Naive thymus-derived CD8-positive, alpha-beta T cell (primary cell): Measurements from ENCODE around the gene ETF1. TPM values are rescaled to one million over a fixed set of nuclear protein-coding genes. Genes with fewer than 3 reads are reported as not detected.

Source experiments
- ATAC-seq, 2 donors: fragments of 150-1000 bp; cut with Tn5 transposase in 1 of 2; sonication (Bioruptor Pico), chemical (Tn5 transposase) in 1 of 2; 1 replicate in 1 of 2; 2 replicates in 1 of 2; pipeline ENCODE4 v1.10.0; 2021; ENCODE audit warnings: mild to moderate bottlenecking in 2 of 2, moderate library complexity in 2 of 2
- POLR2A ChIA-PET: fragments of 350-600 bp; sonication (Branson Sonifier 250); formaldehyde crosslinking; loops from one replicate; lab custom pipeline; 2021; ENCODE audit warnings: antibody characterized with exemption; lab: Charles Lee
- DNase-seq, 10 donors: peaks; one replicate each; pipeline versions ENCODE4 v3.0.0 to v3.0.0-alpha.2; 2020 to 2022
- H3K27ac Mint-ChIP-seq, 10 donors: one replicate each; pipeline ENCODE4 v1.8.0; 2020 to 2022; ENCODE audit warnings: mild to moderate bottlenecking in 10 of 10, mixed read lengths in 10 of 10, moderate library complexity in 4 of 10, inconsistent platforms in 1 of 10
- H3K27me3 Mint-ChIP-seq, 5 donors: one replicate each; pipeline ENCODE4 v1.8.0; 2021 to 2022; ENCODE audit warnings: mixed read lengths in 5 of 5
- H3K36me3 Mint-ChIP-seq, 3 donors: one replicate each; pipeline ENCODE4 v1.8.0; 2020 to 2022; ENCODE audit warnings: mixed read lengths in 3 of 3, mild to moderate bottlenecking in 2 of 3, inconsistent platforms in 1 of 3
- H3K4me1 Mint-ChIP-seq, 4 donors: one replicate each; pipeline ENCODE4 v1.8.0; 2021 to 2022; ENCODE audit warnings: mixed read lengths in 4 of 4
- H3K4me3 Mint-ChIP-seq, 10 donors: one replicate each; pipeline ENCODE4 v1.8.0; 2020 to 2022; ENCODE audit warnings: mild to moderate bottlenecking in 10 of 10, mixed read lengths in 10 of 10, moderate library complexity in 6 of 10, inconsistent platforms in 1 of 10
- H3K9me3 Mint-ChIP-seq, 9 donors: one replicate each; pipeline ENCODE4 v1.8.0; 2020 to 2022; ENCODE audit warnings: mixed read lengths in 9 of 9, mild to moderate bottlenecking in 3 of 9, inconsistent platforms in 1 of 9, moderate library complexity in 1 of 9
- polyA plus RNA-seq, 3 donors: library from polyadenylated mRNA; unstranded; fragments of 300-500 nt; fragmentation: Illumina TruSeq; gene quantifications; one replicate each; pipeline ENCODE4 v1.2.3, GENCODE V29; 2021
- total RNA-seq, 8 experiments: library from RNA in 2 of 8; stranded (reverse) in 2 of 8; gene quantifications; one replicate each; pipeline ENCODE4 v1.2.3 and lab custom pipeline; 2021 to 2026

The ETF1 gene
- total and polyA plus RNA-seq, 5 experiments from 2014 or later: 21.5 to 49.0 (median 27.5) TPM

GRCh38 chr5:138573949-138574670 is 31.1 kb upstream of the ETF1 start:
- H3K4me3 Mint-ChIP-seq: peak overlapping the region; percentile 93 to 99 (median 98)
- ATAC-seq (no peak), DNase-seq (no peak)
- H3K27me3 Mint-ChIP-seq: no peaks in the 10 kb centered on the region
- peaks cover 16 to 49% (median 38%) of the 10 kb centered on the region in 4 donors for H3K4me1 Mint-ChIP-seq
- peaks cover 0 to 3% (median 0%) of the 10 kb centered on the region in 9 donors for H3K9me3 Mint-ChIP-seq
- H3K27ac Mint-ChIP-seq: peak overlapping the region; percentile 99 to 100 (median 100)
- POLR2A ChIA-PET: interaction anchor here (2.0 to 3.5 kb wide), 3 partner anchors 8 to 236 kb away, joined by 10 to 65 read pairs (median 16); partner anchors contain the start of genes ETF1 and FAM53C
- peaks cover 4 to 50% (median 11%) of the 10 kb centered on the region in 3 donors for H3K36me3 Mint-ChIP-seq

DNA sequence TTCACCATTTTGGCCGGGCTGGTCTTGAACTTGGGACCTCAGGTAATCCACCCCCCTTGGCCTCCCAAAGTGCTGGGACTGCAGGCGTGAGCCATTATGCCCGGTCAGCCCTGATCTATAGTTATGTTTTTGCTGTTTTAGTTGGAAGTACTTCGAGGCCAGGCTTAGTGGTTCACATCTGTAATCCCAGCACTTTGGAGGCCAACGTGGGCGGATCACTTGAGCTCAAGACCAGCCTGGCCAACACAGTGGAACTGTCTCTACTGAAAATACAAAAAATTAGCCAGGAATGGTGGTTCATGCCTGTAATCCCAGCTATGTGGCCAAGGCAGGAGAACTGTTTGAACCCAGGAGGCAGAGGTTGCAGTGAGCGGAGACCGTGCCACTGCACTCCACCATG is 30.2 kb upstream of the ETF1 start:
- peak overlapping the region in 8 of 10 donors; percentile 43 to 100 (median 83) for H3K27ac Mint-ChIP-seq
- peaks cover 0 to 3% (median 0%) of the 10 kb centered on the region in 9 donors for H3K9me3 Mint-ChIP-seq
- H3K36me3 Mint-ChIP-seq: peaks cover 10 to 59% (median 18%) of the 10 kb centered on the region in 3 donors
- ATAC-seq (no peak), DNase-seq (no peak)
- peak overlapping the region in 4 of 10 donors; percentile 12 to 99 (median 35) for H3K4me3 Mint-ChIP-seq
- POLR2A ChIA-PET: interaction anchor here (0.6 to 3.5 kb wide), 3 partner anchors 30 to 819 kb away, joined by 5 to 65 read pairs (median 6); partner anchors contain the start of gene ETF1
- H3K27me3 Mint-ChIP-seq: no peaks in the 10 kb centered on the region
- H3K4me1 Mint-ChIP-seq: peaks cover 16 to 56% (median 45%) of the 10 kb centered on the region in 4 donors

DNA sequence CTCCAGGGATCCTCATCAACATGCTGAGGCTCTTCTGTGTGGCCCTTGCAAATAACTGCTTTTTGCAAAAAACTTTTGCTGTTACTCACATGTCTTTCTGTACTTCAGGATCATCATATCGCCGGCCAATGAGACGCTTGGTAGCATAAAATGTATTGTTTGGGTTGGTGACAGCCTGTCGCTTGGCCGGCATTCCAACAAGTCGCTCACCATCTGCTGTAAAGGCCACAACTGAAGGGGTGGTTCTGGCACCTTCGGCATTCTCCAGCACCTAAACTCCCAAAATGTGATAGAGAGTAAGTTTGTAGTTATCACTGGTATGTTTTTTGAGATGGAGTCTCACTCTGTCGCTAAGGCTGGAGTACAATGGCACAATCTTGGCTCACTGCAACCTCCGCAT is 27.8 kb upstream of the ETF1 start:
- ATAC-seq (no peak), DNase-seq (no peak)
- Mint-ChIP-seq H3K27me3 (no peaks in the 10 kb centered on the region), H3K4me3 (no peak overlapping the region), H3K36me3 (peaks cover 14 to 82% (median 28%) of the 10 kb centered on the region in 3 donors), H3K9me3 (peaks cover 0 to 2% (median 0%) of the 10 kb centered on the region in 9 donors), H3K4me1 (peaks cover 15 to 73% (median 56%) of the 10 kb centered on the region in 4 donors), H3K27ac (peak overlapping the region in 5 of 10 donors; percentile 29 to 66 (median 44))
- POLR2A ChIA-PET: interaction anchor here (0.6 kb wide), 2 partner anchors 105 to 1913 kb away, joined by 3 read pairs; no protein-coding TSS in a partner anchor

DNA sequence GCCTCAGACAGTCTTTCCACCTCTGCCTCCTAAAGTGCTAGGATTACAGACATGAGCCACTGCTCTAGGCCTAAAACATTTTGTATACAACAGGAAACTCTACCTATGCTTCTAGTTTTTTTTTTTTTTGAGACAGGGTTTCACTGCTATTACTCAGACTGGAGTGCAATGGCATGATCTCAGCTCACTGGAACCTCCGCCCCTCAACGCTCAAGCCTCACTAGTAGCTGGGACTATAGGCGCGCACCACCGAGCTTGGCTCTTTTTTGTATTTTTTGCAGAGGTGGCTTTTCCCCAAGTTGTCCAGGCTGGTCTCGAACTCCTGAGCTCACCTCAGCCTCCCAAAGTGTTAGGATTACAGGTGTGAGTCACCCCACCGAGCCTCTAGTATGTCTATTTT is 26.7 kb upstream of the ETF1 start:
- H3K27ac Mint-ChIP-seq: peak overlapping the region in 5 of 10 donors; percentile 20 to 86 (median 49)
- ATAC-seq: no peak
- H3K36me3 Mint-ChIP-seq: peaks cover 19 to 92% (median 28%) of the 10 kb centered on the region in 3 donors
- H3K27me3 Mint-ChIP-seq: no peaks in the 10 kb centered on the region
- DNase-seq: no peak
- peaks cover 13 to 75% (median 59%) of the 10 kb centered on the region in 4 donors for H3K4me1 Mint-ChIP-seq
- peak overlapping the region in 1 of 10 donors; percentile 19 for H3K4me3 Mint-ChIP-seq
- H3K9me3 Mint-ChIP-seq: no peaks in the 10 kb centered on the region
- POLR2A ChIA-PET: interaction anchor here (1.3 kb wide), 1 partner anchor 27 kb away, joined by 3 read pairs; the partner anchor contains the start of gene ETF1

DNA sequence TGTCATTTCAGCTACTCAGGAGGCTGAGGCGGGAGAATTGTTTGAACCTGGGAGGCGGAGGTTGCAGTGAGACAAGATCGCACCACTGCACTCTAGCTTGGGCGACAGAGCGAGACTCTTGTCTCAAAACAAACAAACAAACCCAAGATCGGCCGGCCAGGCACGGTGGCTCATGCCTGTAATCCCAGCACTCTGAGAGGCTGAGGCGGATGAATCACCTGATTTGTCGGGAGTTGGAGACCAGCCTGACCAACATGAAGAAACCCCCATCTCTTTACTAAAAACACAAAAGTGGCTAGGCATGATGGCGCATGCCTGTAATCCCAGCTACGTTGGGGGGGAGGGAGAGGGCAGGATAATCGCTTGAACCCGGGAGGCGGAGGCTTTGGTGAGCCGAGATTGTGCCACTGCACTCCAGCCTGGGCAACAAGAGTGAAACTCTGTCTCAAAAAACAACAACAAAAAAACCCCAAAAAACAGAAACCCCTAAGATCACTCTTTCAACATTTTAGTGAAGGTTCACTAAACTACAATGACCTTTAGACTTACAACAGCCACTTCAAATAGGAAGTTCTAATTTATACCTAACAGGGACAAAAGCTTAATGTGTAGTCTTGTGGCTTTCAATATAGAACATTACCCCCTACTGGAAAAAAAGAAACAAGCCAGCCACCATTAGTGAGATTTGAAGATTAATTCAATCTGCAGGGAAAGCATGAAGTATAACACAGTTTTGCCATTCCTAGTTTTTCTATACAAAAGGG is 25.2 kb upstream of the ETF1 start:
- DNase-seq (no peak), ATAC-seq (no peak)
- Mint-ChIP-seq H3K9me3 (no peaks in the 10 kb centered on the region), H3K27me3 (no peaks in the 10 kb centered on the region), H3K4me3 (no peak overlapping the region), H3K4me1 (peaks cover 15 to 73% (median 59%) of the 10 kb centered on the region in 4 donors), H3K36me3 (peaks cover 19 to 98% (median 28%) of the 10 kb centered on the region in 3 donors), H3K27ac (peak overlapping the region in 9 of 10 donors; percentile 10 to 83 (median 59))
- POLR2A ChIA-PET: interaction anchor here (1.3 kb wide), 1 partner anchor 25 kb away, joined by 3 read pairs; the partner anchor contains the start of gene ETF1

DNA sequence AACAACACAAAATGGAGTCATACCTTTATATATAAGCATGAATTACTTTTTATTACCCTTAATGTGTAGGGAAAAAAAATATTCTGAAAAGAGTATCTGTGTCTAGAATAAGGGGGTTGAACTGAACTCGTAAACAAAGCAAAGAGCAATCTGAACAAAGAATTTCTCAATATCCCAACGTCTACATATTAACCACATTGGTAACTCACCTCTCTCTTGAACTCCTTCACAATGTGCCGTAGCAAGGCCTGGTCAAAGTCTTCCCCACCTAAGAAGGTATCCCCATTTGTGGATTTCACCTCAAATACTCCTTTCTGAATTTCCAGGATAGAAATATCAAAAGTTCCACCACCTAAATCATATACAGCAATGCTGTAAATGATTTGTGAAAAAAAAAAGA is 23.8 kb upstream of the ETF1 start:
- Mint-ChIP-seq H3K27ac (peak overlapping the region; percentile 18 to 87 (median 74)), H3K4me3 (peak overlapping the region in 2 of 10 donors; percentile 4 to 32), H3K27me3 (no peaks in the 10 kb centered on the region), H3K9me3 (no peaks in the 10 kb centered on the region), H3K36me3 (peaks cover 15 to 93% (median 18%) of the 10 kb centered on the region in 3 donors), H3K4me1 (peaks cover 13 to 66% (median 51%) of the 10 kb centered on the region in 4 donors)
- DNase-seq (no peak), ATAC-seq (no peak)
- POLR2A ChIA-PET: interaction anchor here (1.4 to 1.8 kb wide), 2 partner anchors 8 to 24 kb away, joined by 10 to 16 read pairs; partner anchors contain the start of genes ETF1 and HSPA9

DNA sequence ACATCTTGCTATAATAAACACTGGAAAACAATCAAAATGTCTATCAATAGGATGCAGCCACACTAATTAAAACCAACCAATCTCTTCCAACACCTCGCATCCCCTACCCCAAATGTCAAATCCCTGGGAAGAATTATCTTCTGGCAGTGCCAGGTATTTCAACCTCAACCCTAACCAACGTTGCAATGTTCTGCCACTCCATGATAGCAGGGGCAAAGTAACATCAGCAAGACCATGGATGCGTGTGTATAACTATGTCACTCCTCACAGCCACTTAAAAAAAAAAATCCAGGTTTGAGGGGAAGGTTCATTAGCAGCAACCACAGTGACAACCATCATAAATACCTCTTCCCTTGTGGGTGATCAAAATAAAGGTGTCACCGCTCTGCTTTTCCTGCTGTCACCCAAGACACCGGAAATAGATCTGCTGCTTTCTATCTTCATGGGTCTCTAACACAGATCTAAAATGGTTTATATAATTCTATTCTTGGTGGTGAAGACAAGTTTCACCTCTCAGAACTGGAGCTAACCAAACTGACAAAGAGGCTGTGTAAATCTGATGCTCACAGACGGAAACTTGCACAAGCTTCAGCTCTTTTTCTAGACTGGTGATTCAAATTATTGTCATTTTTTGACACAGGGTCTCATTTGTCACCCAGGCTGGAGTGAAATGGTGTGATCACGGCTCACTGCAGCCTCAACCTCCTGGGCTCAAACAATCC is 22.2 kb upstream of the ETF1 start:
- ATAC-seq: peak; percentile 74 to 89
- peak overlapping the region in 9 of 10 donors; percentile 8 to 82 (median 64) for H3K4me3 Mint-ChIP-seq
- POLR2A ChIA-PET: interaction anchor here (1.4 to 1.8 kb wide), 2 partner anchors 10 to 22 kb away, joined by 10 to 16 read pairs; partner anchors contain the start of genes ETF1 and HSPA9

DNA sequence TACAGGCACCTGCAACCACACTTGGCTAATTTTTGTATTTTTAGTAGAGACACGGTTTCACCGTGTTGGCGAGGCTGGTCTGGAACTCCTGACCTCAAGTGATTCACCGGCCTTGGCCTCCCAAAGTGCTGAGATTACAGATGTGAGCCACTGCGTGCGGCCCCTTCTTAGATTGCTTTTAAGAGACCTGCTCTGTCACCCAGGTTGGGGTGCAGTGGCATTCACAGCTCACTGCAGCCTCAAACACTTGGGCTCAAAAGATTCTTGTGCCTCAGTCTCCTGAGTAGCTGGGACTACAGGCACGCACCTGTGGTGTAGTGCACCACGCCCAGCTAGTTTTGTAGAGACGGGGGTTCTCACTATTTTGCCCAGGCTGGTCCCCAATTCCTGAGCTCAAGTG is 21.2 kb upstream of the ETF1 start:
- peaks cover 20 to 94% (median 29%) of the 10 kb centered on the region in 3 donors for H3K36me3 Mint-ChIP-seq
- H3K9me3 Mint-ChIP-seq: no peaks in the 10 kb centered on the region
- H3K4me1 Mint-ChIP-seq: peaks cover 19 to 57% (median 54%) of the 10 kb centered on the region in 4 donors
- POLR2A ChIA-PET: interaction anchor here (0.8 to 1.0 kb wide), 2 partner anchors 13 to 21 kb away, joined by 3 read pairs; partner anchors contain the start of gene ETF1
- no peak overlapping the region for H3K4me3 Mint-ChIP-seq
- DNase-seq: no peak
- no peak for ATAC-seq
- peak overlapping the region in 5 of 10 donors; percentile 29 to 88 (median 48) for H3K27ac Mint-ChIP-seq
- no peaks in the 10 kb centered on the region for H3K27me3 Mint-ChIP-seq

More for the DNA sequence above, 22.2 kb upstream of the ETF1 start:
- H3K36me3 Mint-ChIP-seq: peaks cover 20 to 93% (median 21%) of the 10 kb centered on the region in 3 donors
- peaks cover 17 to 60% (median 52%) of the 10 kb centered on the region in 4 donors for H3K4me1 Mint-ChIP-seq
- H3K27me3 Mint-ChIP-seq: no peaks in the 10 kb centered on the region
- DNase-seq: peak in 4 of 10 donors; percentile 33 to 70 (median 66)
- no peaks in the 10 kb centered on the region for H3K9me3 Mint-ChIP-seq
- peak overlapping the region; percentile 50 to 98 (median 90) for H3K27ac Mint-ChIP-seq

GRCh38 chr5:138563340-138564118 is 20.5 kb upstream of the ETF1 start:
- Mint-ChIP-seq H3K27me3 (no peaks in the 10 kb centered on the region), H3K36me3 (peaks cover 15 to 94% (median 23%) of the 10 kb centered on the region in 3 donors), H3K4me3 (peak overlapping the region in 1 of 10 donors; percentile 12), H3K27ac (peak overlapping the region; percentile 12 to 88 (median 52)), H3K4me1 (peaks cover 22 to 56% (median 52%) of the 10 kb centered on the region in 4 donors), H3K9me3 (no peaks in the 10 kb centered on the region)
- POLR2A ChIA-PET: interaction anchor here (0.8 to 1.0 kb wide), 2 partner anchors 12 to 20 kb away, joined by 3 read pairs; partner anchors contain the start of gene ETF1
- DNase-seq: no peak
- no peak for ATAC-seq

- Mint-ChIP-seq H3K9me3 (no peaks in the 10 kb centered on the region), H3K36me3 (peaks cover 15 to 94% (median 19%) of the 10 kb centered on the region in 3 donors), H3K27ac (peak overlapping the region in 6 of 10 donors; percentile 8 to 84 (median 60)), H3K27me3 (no peaks in the 10 kb centered on the region), H3K4me1 (peaks cover 23 to 45% (median 31%) of the 10 kb centered on the region in 4 donors), H3K4me3 (peak overlapping the region in 1 of 10 donors; percentile 15)
- POLR2A ChIA-PET: interaction anchor here (0.8 to 1.6 kb wide), 2 partner anchors 14 to 17 kb away, joined by 5 to 7 read pairs; partner anchors contain the start of gene HSPA9
- no peak for ATAC-seq
- DNase-seq: no peak
These were observed 17.9 kb upstream of the ETF1 start for GRCh38 chr5:138560971-138561370.
